Bronchial epithelial cell (primary cell): Measurements from ENCODE around the gene MPRIP. TPM values are rescaled to one million over a fixed set of nuclear protein-coding genes. Genes with fewer than 3 reads are reported as not detected.

Experiments used
- DNase-seq: peaks from one replicate; pipeline ENCODE4 v3.0.0-alpha.2; 2010; ENCODE audit warnings: low read depth
- FAIRE-seq: peaks from 2 replicates; lab custom pipeline; 2011; peaks lifted over from hg19 to GRCh38; lab: Jason Lieb, UNC
- H3K27me3 ChIP-seq: 2 replicates; pipeline ENCODE4 v1.5.1; 2011; ENCODE audit warnings: low read length; ENCODE audit not compliant: control insufficient read depth, insufficient read depth
- H3K36me3 ChIP-seq: 2 replicates; pipeline ENCODE4 v1.5.1; 2011; ENCODE audit warnings: low read length; ENCODE audit not compliant: control insufficient read depth, insufficient read depth
- H3K4me3 ChIP-seq: 2 replicates; pipeline ENCODE4 v1.5.1; 2011; ENCODE audit warnings: mild to moderate bottlenecking, low read depth, low read length, control low read depth
- total RNA-seq: library from RNA; depleted of rRNA; stranded (reverse); fragments of >200 nt; gene quantifications from 2 replicates; pipeline ENCODE4 v1.2.1, GENCODE V29; 2014
- TF ChIP-seq, protein P1 (sequence below): IDR thresholded peaks from 2 replicates; pipeline ENCODE4 v1.5.1; 2011; ENCODE audit warnings: mild to moderate bottlenecking, moderate library complexity, low read length, control low read depth, inconsistent platforms; ENCODE audit not compliant: insufficient read depth, severe bottlenecking

The MPRIP gene
- total RNA-seq, 1 donor from 2014 or later, result 183 TPM

DNA sequence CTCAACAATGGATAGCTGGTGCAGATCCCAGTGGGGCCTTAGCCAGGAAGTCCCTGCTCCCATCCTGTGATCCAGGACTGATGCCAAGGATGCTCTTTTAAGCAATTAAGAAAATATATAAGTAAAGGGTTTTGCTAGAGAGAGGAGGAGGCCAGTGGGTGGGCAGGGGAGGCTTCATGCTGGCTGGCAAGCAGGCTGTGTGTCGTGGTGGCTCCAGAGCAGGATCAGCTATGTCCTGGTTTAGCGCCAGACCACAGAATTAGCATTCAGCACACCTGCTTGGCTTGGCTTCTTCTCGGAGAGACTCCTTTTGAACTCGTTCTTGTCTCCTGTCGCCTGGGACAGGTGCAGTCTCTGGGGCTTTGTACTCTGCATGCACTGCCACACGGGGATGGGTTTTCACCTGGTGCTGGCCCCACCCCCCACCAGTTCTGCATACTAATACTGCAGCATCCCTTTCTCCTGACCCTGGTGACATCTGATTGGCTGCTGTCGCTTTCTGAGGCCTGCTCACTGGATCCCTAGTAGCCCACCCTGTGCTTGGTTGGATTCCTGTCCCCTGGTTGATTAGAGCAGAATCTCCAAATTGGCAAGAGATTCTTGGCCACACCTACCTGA lies 97.8 kb downstream of the MPRIP start:
- H3K36me3 ChIP-seq, result peaks cover 36% of the 10 kb centered on the region
- H3K4me3 ChIP-seq, result no peak overlapping the region
- no peaks in the 10 kb centered on the region for H3K27me3 ChIP-seq
- TF ChIP-seq, protein P1, sequence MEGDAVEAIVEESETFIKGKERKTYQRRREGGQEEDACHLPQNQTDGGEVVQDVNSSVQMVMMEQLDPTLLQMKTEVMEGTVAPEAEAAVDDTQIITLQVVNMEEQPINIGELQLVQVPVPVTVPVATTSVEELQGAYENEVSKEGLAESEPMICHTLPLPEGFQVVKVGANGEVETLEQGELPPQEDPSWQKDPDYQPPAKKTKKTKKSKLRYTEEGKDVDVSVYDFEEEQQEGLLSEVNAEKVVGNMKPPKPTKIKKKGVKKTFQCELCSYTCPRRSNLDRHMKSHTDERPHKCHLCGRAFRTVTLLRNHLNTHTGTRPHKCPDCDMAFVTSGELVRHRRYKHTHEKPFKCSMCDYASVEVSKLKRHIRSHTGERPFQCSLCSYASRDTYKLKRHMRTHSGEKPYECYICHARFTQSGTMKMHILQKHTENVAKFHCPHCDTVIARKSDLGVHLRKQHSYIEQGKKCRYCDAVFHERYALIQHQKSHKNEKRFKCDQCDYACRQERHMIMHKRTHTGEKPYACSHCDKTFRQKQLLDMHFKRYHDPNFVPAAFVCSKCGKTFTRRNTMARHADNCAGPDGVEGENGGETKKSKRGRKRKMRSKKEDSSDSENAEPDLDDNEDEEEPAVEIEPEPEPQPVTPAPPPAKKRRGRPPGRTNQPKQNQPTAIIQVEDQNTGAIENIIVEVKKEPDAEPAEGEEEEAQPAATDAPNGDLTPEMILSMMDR, result no peak
- DNase-seq, result no peak
- FAIRE-seq, result no peak

- Histone ChIP-seq H3K27me3 (no peaks in the 10 kb centered on the region), H3K4me3 (no peak overlapping the region), H3K36me3 (peaks cover 41% of the 10 kb centered on the region)
- peak; percentile 70 for DNase-seq
- TF ChIP-seq, protein P1, result peak; percentile 34
- peak; percentile 84 for FAIRE-seq
Measured at GRCh38 chr17:17140590-17140980, 98.3 kb downstream of the MPRIP start.

GRCh38 chr17:17141279-17141678 lies 99.0 kb downstream of the MPRIP start:
- TF ChIP-seq, protein P1, result no peak
- no peak overlapping the region for H3K4me3 ChIP-seq
- FAIRE-seq (peak; percentile 32), DNase-seq (no peak)
- no peaks in the 10 kb centered on the region for H3K27me3 ChIP-seq
- H3K36me3 ChIP-seq, result peaks cover 41% of the 10 kb centered on the region

- Histone ChIP-seq H3K36me3 (peaks cover 43% of the 10 kb centered on the region), H3K27me3 (no peaks in the 10 kb centered on the region), H3K4me3 (no peak overlapping the region)
- no peak for FAIRE-seq
- peak; percentile 40 for DNase-seq
- TF ChIP-seq, protein P1, result peak; percentile 93
Measured at GRCh38 chr17:17141860-17142552, 99.7 kb downstream of the MPRIP start.

- Histone ChIP-seq H3K36me3 (peaks cover 47% of the 10 kb centered on the region), H3K4me3 (no peak overlapping the region), H3K27me3 (no peaks in the 10 kb centered on the region)
- DNase-seq (no peak), FAIRE-seq (no peak)
- TF ChIP-seq, protein P1, result no peak
Measured at GRCh38 chr17:17142556-17142955, 100.3 kb downstream of the MPRIP start.
